ENCODE results near the gene ACVR1B. TPM values are rescaled to one million over a fixed set of nuclear protein-coding genes. Genes with fewer than 3 reads are reported as not detected.

Gene ACVR1B
- total RNA-seq, 1 donor from 2014 or later, result 13.8 TPM

DNA sequence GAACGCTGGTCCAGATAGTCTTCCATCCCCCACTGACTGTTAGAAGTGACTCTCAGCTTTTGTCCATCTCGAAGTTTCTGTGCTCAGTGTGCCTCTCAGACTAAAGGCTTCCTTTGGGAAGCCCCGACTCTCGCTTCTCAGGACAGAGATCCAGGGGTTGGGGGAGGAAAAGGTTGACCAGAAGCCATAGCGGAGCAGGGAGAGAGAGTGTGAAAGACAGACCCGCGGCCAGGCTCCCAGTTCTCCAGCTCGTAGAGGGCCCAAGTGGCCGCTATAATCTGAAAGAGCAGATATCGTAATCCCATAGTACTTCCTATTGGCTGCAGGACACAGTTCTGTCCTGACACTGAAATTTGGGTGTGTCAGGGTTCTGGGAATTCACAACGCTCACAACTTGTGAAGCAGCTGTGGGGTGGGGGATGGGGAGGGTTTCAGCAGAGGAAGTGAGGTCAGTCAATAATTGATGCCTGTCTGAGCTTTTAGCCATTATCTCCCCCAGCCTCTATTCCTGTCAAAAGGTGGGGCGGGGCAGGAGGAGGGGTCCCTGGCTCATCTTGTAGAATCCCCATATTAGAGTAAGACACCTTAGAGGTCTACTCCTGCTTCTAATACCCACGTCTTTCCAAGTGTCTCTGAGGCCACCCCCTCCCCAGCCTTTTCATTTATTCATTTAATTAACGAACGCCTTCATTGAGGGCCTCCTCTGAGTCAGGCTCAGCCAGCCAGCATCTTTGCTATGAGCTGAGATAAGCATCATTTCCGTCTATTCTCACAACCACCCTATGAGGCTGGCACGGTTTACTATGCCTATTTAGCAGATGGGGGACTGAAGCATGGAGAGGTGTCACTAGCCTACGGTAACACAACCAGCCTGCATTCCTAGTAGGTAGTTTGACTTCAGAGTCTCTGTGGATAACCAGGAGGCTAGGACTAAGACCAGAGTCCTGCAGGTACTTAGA, 45.7 kb upstream of the ACVR1B start:
- H3F3A ChIP-seq (ENCODE audit: low read depth), result no peaks in the 10 kb centered on the region
- no peak overlapping the region for H3K27ac ChIP-seq
- H3K4me3 Mint-ChIP-seq, result no peak overlapping the region
- no peak overlapping the region for H3K27ac Mint-ChIP-seq
- no peaks in the 10 kb centered on the region for H3K36me3 Mint-ChIP-seq
- no peaks in the 10 kb centered on the region for H3K9me3 Mint-ChIP-seq
- H3K9me3 ChIP-seq (ENCODE audit: low read depth), result no peaks in the 10 kb centered on the region
- no peaks in the 10 kb centered on the region for H3K36me3 ChIP-seq
- H3K4me1 ChIP-seq, result peaks cover 4% of the 10 kb centered on the region
- no peak for TF ChIP-seq EZH2phosphoT487 (IDR thresholded peaks at IDR 0.05)
- no peak for TF ChIP-seq EZH2 (IDR thresholded peaks at IDR 0.05)
- TF ChIP-seq, protein P1, sequence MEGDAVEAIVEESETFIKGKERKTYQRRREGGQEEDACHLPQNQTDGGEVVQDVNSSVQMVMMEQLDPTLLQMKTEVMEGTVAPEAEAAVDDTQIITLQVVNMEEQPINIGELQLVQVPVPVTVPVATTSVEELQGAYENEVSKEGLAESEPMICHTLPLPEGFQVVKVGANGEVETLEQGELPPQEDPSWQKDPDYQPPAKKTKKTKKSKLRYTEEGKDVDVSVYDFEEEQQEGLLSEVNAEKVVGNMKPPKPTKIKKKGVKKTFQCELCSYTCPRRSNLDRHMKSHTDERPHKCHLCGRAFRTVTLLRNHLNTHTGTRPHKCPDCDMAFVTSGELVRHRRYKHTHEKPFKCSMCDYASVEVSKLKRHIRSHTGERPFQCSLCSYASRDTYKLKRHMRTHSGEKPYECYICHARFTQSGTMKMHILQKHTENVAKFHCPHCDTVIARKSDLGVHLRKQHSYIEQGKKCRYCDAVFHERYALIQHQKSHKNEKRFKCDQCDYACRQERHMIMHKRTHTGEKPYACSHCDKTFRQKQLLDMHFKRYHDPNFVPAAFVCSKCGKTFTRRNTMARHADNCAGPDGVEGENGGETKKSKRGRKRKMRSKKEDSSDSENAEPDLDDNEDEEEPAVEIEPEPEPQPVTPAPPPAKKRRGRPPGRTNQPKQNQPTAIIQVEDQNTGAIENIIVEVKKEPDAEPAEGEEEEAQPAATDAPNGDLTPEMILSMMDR (IDR thresholded peaks at IDR 0.05), result no peak
- H2AFZ ChIP-seq (replicated peaks), result no peak overlapping the region
- no peak for DNase-seq (ENCODE audit: low spot score)
- no peaks in the 10 kb centered on the region for H3K79me2 ChIP-seq (ENCODE audit: low read depth)
- peaks cover 8% of the 10 kb centered on the region for H3K27me3 Mint-ChIP-seq (ENCODE audit: insufficient read depth, low read depth)
- peaks cover 17% of the 10 kb centered on the region for H3K4me1 Mint-ChIP-seq
- no peak overlapping the region for H3K4me2 ChIP-seq
- H4K20me1 ChIP-seq (ENCODE audit: low read depth), result no peaks in the 10 kb centered on the region
- H3K9ac ChIP-seq, result no peak overlapping the region
- no peak overlapping the region for H3K4me3 ChIP-seq
- peaks cover 52% of the 10 kb centered on the region for H3K27me3 ChIP-seq

DNA sequence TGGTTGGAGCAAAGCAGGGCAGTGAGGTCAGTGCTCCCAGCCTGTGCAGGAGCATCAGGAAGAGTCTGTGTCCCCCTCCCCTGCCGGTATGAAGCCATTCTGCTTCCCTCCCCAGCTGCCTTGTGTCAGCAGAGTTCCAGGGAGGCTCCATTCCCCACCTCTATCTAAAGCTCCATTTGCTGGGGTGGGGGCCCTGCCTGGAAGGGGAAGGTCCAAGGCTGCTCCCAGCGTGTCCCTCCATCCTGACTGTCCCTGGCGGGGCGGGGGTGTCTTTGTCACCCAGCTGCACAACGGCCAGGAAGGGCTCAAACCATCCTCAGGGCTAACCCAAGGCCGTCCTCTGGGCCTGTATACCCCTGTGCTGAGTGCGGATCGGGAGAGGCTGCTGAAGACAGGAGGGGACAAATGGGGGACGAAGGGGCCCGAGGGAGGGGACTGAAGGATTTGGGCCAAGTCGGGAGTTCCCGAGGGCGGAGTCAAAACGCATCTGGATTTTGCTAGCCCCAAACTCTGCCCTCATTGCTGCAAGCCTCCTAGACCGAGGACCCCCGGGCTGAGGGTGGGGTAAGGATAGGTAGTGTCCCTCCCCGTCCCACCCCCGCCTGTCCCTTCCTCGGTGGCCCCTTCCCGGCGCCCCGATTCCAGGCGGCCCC, 44.9 kb upstream of the ACVR1B start:
- H3K4me3 Mint-ChIP-seq, result no peak overlapping the region
- H3K9me3 ChIP-seq (ENCODE audit: low read depth), result no peaks in the 10 kb centered on the region
- H3K4me2 ChIP-seq, result peak overlapping the region; percentile 79
- no peak overlapping the region for H3K27ac Mint-ChIP-seq
- peaks cover 8% of the 10 kb centered on the region for H3K27me3 Mint-ChIP-seq (ENCODE audit: insufficient read depth, low read depth)
- TF ChIP-seq, protein P1 (IDR thresholded peaks at IDR 0.05), result no peak
- no peak for TF ChIP-seq EZH2 (IDR thresholded peaks at IDR 0.05)
- H3K9ac ChIP-seq, result no peak overlapping the region
- peaks cover 25% of the 10 kb centered on the region for H3K4me1 Mint-ChIP-seq
- H4K20me1 ChIP-seq (ENCODE audit: low read depth), result no peaks in the 10 kb centered on the region
- no peak overlapping the region for H3K27ac ChIP-seq
- peaks cover 4% of the 10 kb centered on the region for H3K4me1 ChIP-seq
- H2AFZ ChIP-seq (replicated peaks), result no peak overlapping the region
- no peaks in the 10 kb centered on the region for H3K36me3 Mint-ChIP-seq
- H3K79me2 ChIP-seq (ENCODE audit: low read depth), result no peaks in the 10 kb centered on the region
- H3K27me3 ChIP-seq, result peaks cover 57% of the 10 kb centered on the region
- no peaks in the 10 kb centered on the region for H3F3A ChIP-seq (ENCODE audit: low read depth)
- H3K9me3 Mint-ChIP-seq, result no peaks in the 10 kb centered on the region
- DNase-seq (ENCODE audit: low spot score), result no peak
- no peaks in the 10 kb centered on the region for H3K36me3 ChIP-seq
- H3K4me3 ChIP-seq, result peak overlapping the region; percentile 46

DNA sequence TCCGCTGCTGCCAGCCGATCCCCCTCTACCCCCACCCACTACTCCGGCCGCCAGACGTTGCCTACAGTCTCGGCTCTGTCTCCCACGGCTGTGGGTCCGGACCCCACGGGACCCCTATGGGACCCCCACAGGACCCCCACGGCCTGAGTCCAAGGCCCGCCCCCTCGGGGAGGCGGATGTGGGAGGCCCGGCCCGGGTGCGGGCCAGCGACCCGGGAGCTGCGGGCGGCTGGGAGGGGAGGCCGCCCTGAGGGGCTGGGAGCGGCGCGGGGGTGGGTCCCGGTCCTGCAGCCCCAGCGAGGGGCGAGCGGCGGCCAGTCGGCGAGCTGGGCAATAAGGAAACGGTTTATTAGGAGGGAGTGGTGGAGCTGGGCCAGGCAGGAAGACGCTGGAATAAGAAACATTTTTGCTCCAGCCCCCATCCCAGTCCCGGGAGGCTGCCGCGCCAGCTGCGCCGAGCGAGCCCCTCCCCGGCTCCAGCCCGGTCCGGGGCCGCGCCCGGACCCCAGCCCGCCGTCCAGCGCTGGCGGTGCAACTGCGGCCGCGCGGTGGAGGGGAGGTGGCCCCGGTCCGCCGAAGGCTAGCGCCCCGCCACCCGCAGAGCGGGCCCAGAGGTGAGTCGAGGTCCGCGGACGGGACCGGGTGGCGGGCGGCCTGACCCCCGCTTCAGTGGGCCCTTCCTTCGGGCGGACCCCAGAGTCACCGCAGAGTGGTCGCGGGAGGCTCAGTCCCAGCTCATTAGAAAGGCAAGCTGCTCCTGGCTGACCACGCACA, 44.2 kb upstream of the ACVR1B start, which contains the start of gene ACVRL1:
Gene ACVRL1 (plus strand): TSS at position 422 of the 773 bp plus-strand sequence. CDS start 4,971 bp downstream, outside the sequence.
- TF ChIP-seq EZH2 (IDR thresholded peaks at IDR 0.05) (peak; percentile 34), EZH2phosphoT487 (IDR thresholded peaks at IDR 0.05) (peak; percentile 12)
- TF ChIP-seq, protein P1 (IDR thresholded peaks at IDR 0.05), result no peak
- H3F3A ChIP-seq (ENCODE audit: low read depth), result no peaks in the 10 kb centered on the region
- no peaks in the 10 kb centered on the region for H4K20me1 ChIP-seq (ENCODE audit: low read depth)
- no peaks in the 10 kb centered on the region for H3K36me3 ChIP-seq
- H3K27ac Mint-ChIP-seq, result no peak within 1 kb of the TSS
- H3K4me2 ChIP-seq, result peak within 1 kb of the TSS; percentile 79
- H3K4me1 Mint-ChIP-seq, result peaks cover 32% of the 10 kb centered on the region
- H3K79me2 ChIP-seq (ENCODE audit: low read depth), result no peaks in the 10 kb centered on the region
- no peak within 1 kb of the TSS for H3K4me3 Mint-ChIP-seq
- H3K27me3 Mint-ChIP-seq (ENCODE audit: insufficient read depth, low read depth), result peaks cover 8% of the 10 kb centered on the region
- no peaks in the 10 kb centered on the region for H3K36me3 Mint-ChIP-seq
- H3K9me3 Mint-ChIP-seq, result no peaks in the 10 kb centered on the region
- H3K4me3 ChIP-seq, result peak within 1 kb of the TSS; percentile 46
- no peak within 1 kb of the TSS for H3K27ac ChIP-seq
- no peaks in the 10 kb centered on the region for H3K9me3 ChIP-seq (ENCODE audit: low read depth)
- H2AFZ ChIP-seq (replicated peaks), result no peak within 1 kb of the TSS
- DNase-seq (ENCODE audit: low spot score), result peak; percentile 38
- peaks cover 4% of the 10 kb centered on the region for H3K4me1 ChIP-seq
- H3K9ac ChIP-seq, result no peak within 1 kb of the TSS
- peaks cover 57% of the 10 kb centered on the region for H3K27me3 ChIP-seq
